ENCODE data around the gene CNOT1. TPM values are rescaled to one million over a fixed set of nuclear protein-coding genes. Genes with fewer than 3 reads are reported as not detected.
"Not testable (repeated sequence)": the region's sequence is repeated elsewhere in the genome, so short reads cannot be mapped to it uniquely, and the experiment has no call there.

Gene CNOT1
- total RNA-seq, 2 donors from 2014 or later, result 208 to 236 TPM

DNA sequence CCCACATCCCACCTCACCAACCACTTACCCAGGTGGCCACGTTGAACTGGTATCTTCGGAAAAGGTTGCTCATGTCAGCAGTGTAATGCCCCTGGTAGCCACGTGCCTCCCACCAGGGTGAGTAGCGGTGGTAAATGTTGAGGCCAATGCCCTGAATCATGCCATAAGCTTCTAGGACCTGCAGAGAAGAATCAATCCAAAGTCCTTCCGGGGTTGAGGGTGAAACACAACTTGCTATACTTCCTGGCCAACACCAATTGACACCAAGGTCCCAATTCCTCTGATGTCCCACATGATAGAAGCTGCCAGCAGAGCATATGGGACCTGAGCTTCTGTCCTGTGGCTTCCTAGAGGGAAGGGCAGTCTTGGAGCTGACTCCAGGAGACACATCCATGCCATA is 11.3 kb upstream of the CNOT1 start:
- intact Hi-C loops (cut with DNase I, micrococcal nuclease), result no loop called here
- no peak for DNase-seq

DNA sequence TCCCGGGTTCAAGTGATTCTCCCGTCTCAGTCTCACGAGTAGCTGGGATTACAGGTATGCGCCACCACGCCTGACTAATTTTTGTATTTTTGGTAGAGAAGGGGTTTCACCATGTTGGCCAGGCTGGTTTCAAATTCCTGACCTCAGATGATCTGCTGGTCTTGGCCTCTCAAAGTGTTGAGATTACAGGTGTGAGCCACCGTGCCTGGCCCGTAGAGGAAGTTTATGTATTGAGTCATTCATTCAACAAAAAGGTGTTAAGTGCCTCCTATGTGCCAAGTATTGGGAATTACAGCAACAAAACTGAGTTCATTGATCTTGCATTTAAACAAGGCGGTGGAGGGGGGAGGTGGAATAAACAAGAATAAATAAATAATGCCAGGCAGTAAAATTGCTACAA is 10.2 kb upstream of the CNOT1 start:
- DNase-seq, result no peak
- intact Hi-C loops (cut with DNase I, micrococcal nuclease), result no loop called here

More for the DNA sequence above, 11.3 kb upstream of the CNOT1 start:
- ATAC-seq, result no peak

DNA sequence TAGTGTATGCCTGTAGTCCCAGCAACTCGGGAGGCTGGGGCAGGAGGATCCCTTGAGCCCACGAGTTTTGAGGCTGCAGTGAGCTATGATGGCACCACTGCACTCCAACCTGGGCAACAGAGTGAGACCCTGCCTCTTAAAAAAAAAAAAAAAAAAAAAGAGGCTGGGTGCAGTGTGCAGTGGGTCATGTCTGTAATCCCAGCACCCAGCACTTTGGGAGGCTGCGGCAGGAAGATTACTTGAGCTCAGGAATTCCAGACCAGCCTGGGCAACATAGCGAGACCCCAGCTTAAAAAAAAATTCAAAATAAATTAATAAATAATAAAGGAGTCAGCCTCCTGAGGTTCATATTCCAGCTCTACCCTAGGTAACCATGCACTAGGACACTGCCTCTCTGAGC is 9.6 kb upstream of the CNOT1 start:
- DNase-seq (no peak), ATAC-seq (no peak)
- intact Hi-C loops (cut with DNase I, micrococcal nuclease), result no loop called here

More for the DNA sequence above, 10.2 kb upstream of the CNOT1 start:
- no peak for ATAC-seq

DNA sequence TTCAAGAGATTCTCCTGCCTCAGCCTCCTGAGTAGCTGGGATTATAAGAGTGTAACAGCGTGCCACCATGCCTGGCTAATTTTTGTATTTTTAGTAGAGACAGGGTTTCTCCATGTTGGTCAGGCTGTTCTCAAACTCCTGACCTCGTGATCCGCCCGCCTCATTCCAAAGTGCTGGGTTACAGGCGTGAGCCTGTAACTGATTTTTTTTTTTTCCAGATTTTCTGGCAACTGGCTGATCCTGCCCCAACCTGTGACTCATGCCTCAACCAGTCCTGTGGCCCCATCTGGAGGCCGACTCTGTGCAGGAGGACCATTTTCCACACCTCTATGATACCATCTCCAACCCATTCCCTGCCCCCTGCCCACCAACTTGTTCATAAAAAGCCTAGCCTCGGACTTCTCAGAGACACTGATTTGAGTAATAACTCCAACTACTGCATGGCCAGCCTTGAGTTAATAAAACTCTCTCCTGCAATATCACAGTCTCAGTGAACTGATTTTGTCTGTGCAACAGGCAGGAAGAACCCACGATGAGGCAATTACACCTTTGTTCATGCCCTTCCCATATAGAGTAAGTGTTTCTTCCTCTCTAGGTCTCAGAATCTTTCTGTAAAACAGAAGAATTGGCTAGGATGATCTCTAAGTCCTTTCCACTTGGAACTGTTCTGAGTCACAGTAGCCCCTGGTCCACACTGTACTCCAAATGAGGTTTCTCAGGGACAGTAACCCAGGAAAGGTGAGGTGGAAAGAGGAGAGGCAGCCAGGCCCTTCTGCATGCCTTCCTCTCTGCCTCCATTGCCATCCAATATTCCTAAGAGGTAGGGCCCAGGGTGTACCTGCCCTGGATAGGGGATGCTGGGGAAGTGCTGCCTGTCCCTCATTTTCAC is 8.8 kb upstream of the CNOT1 start:
- intact Hi-C loops (cut with DNase I, micrococcal nuclease), result no loop called here
- peak; percentile 45 to 48 for DNase-seq
- ATAC-seq, result peak; percentile 73

DNA sequence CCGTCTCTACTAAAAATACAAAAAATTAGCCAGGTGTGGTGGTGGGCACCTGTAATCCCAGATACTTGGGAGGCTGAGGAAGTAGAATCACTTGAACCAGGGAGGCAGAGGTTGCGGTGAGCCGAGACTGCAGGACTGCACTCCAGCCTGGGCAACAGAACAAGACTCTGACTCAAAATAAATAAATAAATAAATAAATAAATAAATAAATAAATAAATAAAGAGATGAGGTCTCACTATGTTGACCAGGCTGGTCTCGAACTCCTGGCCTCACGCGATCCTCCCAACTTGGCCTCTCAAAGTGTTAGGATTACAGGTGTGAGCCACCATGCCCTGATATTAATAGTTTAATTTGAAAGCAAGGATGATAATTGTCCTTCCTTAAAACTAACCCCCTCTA is 7.4 kb upstream of the CNOT1 start:
- ATAC-seq; DNase-seq; intact Hi-C loops (cut with DNase I, micrococcal nuclease): not testable (repeated sequence)

DNA sequence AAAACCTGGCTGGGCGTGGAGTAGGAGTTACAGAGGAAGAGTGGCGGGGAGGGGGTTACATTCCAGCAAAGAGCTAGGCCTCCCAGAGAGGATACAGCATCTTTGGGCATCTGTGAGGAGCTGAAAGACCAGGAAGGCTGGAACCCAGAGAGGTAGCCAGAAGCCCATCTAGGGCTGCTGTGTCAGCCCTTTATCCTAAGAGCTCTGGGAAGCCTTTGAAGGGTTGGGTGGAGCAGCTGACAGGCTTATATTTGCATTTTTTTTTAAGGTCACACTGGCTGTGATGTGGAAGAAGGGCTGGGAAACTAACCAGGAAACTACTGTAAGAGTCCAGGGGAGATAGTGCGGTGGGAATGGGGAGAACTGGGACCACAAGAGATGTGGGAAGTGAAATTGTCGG is 6.8 kb upstream of the CNOT1 start:
- intact Hi-C loops (cut with DNase I, micrococcal nuclease), result no loop called here
- ATAC-seq (peak; percentile 36), DNase-seq (no peak)

DNA sequence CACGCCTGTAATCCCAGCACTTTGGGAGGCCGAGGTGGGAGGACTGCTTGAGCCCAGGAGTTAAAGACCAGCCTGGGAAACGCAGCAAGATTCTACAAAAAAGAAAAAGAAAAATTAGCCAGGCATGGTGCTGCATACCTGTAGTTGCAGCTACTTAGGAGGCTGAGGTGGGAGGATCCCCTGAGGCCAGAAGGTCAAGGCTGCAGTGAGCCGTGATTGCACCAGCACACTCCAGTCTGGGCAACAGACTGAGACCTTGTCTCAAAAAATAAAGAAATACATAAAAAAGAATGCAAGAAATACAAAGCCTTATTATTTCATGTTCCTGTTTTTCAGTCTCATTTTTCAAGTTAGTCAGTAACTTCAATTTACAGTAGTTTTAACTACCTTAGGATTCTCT is 5.9 kb upstream of the CNOT1 start:
- ATAC-seq (no peak), DNase-seq (no peak)
- intact Hi-C loops (cut with DNase I, micrococcal nuclease), result no loop called here

DNA sequence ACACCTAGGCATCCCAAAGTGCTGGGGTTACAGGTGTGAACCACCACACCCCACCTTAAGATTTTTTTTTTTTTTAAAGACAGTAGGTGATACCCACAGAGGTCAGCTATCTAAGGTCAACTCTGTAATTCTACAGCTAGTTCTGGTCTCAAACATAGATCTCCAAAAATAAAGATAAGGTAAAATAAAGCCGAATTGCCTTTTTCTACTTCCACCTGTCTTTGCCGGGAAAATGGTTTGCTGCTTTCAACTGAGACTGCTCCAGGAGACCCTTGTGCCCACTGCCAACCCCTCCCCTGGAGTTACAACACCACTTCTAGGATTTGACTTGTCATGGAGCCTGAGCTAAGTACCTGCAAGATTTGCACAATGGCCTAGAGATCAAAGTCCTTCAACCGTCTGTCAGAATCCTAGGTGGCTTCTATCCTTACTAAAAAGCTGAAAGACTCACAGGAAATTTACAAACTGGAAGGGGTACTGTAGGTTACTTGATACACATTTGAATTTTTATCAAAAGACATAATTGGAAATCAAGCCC is 4.7 kb upstream of the CNOT1 start:
- intact Hi-C loops (cut with DNase I, micrococcal nuclease), result no loop called here
- no peak for ATAC-seq
- no peak for DNase-seq

DNA sequence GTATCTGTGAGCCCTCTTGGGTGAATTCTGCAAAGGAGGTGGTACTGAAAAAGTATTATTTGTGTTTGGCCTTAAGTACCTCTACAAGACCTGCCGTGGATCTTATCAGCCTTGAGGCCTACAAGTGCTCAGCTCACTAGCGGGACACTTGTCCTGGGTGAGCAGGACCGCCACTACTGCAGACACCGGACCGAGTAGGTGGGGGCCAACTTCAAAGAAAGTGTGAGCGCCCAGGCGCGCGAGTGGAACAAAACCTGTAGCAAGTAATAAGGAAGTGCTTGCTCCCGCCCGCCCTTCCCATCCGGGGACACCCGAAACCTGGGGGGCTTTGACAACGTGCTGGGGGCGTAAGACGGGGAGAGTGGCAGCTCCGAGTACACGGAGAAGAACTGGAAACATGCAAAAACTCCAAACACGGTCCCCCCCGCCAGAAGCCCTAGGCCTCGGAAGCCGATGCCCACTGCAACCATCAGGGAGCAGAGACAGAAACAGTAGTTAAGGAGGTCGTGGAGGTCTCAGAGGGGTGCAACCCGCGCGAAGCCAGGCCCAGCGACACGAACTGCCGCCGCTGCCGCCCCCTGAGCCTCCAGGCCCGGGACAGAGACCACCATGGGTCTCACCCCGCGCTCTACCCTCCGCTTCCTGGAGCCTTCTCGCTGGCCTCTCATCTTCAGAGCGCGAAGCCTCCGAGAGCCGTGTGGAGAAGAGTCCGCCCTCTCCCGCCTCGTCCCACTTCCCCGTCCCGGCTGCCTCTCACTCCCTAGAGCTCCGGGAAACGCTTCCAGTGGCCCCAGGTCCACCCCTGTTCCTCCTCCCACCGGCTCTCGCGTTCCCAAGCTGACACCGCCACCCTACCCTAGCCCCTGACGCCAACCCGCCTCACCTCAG is 537 bp downstream of the CNOT1 start:
- DNase-seq, result peak; percentile 82 to 84
- intact Hi-C loops (cut with DNase I, micrococcal nuclease), result loop anchor here in 1 of 2 donors (5.0 kb wide), 1 partner anchor 103 kb away; the partner anchor contains the start of gene GOT2
- peak; percentile 57 for ATAC-seq

DNA sequence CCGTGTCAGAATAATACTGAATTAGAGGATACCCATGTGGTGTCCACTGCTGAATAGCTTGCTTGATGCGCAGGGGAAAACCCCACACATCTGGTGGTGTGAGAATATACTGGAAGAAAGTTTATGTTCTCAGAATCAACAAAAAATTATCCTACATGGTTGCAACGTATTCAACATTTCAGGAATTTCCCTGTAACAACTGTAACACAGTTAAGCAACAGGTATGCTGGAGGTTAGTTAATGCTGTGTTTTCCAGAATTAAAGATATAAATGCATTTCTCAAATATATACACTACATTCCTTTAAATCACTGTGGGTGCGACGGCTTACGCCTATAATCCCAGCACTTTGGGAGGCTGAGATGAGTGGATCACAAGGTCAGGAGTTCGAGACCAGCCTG is 5.4 kb downstream of the CNOT1 start:
- ATAC-seq (no peak), DNase-seq (no peak)
- intact Hi-C loops (cut with DNase I, micrococcal nuclease), result no loop called here

DNA sequence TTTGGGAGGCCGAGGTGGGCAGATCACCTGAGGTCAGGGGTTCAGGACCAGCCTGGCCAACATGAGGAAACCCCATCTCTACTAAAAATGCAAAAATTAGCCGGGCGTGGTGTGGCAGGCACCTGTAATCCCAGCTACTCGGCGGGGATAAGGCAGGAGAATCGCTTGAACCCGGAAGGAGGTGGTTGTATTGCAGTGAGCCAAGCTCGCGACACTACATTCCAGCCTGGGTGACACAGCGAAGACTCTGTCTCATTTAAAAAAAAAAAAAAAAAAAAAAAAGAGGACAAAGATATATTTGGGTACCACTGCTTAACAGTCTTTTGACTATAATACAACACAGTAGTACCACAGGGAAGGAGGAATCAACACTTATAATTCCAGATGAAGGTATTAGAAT is 9.2 kb downstream of the CNOT1 start:
- DNase-seq, result no peak
- intact Hi-C loops (cut with DNase I, micrococcal nuclease), result no loop called here
- ATAC-seq, result no peak

DNA sequence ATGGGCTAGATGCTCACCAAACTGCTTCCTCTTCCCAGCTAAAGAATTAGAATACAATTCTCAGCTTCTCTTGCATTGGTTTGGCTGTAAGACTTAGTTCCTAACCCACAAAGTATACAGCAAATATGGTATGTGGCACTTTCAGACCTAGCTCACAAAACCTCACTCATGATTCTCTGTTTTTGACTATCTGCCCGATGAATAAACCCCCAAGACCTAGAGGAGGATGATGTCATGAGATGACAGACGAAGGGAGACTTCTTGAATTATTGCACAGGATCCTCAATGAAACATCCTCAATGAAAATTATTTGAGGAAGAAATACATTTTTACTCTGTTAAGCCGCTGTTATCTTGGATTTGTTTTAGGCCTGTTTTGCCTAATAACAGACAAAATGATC is 14.3 kb downstream of the CNOT1 start:
- no peak for DNase-seq
- intact Hi-C loops (cut with DNase I, micrococcal nuclease), result no loop called here

DNA sequence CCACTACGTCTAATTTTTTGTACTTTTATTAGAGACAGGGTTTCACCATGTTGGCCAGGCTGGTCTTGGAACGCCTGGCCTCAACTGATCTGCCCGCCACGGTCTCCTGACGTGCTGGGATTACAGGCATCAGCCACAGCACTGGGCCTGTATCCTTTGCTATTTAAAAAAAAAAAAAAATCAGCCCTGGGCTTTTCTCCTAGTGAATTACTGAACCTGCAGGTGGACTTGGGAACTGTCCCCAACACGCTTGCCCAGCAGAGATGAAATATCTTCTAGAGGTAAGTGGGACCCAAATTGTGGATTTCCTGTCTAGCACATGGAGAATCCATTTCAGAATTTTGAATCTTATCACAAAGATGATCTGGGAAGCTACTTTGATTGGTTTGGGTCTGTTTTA is 14.8 kb downstream of the CNOT1 start:
- ATAC-seq (no peak), DNase-seq (no peak)
- intact Hi-C loops (cut with DNase I, micrococcal nuclease), result no loop called here

More for the DNA sequence above, 14.3 kb downstream of the CNOT1 start:
- no peak for ATAC-seq

DNA sequence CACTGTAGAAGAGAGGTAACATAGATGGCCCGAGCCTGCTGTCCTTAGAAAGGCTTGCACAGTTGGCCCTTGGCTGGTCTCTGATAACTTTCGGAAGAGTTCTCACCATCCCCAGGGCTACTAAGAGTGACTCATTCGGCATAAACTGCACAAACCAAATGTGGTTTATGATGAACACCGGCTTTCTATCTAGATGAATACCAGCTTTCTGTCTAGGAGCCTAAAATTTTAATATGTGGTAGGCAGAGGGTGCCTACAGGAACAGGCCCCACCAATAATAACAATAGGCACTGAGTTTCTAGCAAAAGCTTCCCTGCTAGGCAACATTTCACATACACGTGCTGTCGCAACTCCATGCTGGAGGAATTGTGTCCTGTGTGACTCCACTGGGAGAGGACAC is 15.4 kb downstream of the CNOT1 start:
- ATAC-seq (no peak), DNase-seq (no peak)
- intact Hi-C loops (cut with DNase I, micrococcal nuclease), result no loop called here

DNA sequence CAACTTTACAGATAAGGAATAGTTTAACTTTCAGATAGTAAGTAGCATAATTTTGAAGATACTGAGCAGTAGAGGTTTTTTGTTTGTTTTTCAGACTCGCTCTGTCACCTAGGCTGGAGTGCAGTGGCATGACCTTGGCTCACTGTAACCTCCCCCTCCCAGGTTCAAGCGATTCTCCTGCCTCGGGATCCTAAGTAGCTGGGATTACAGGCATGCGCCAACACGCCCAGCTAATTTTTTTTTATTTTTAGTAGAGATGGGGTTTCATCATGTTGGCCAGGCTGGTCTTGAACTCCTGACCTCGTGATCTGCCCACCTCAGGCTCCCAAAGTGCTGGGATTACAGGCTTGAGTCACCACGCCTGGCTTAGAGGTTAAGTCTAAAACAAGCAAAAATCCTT is 16.7 kb downstream of the CNOT1 start:
- DNase-seq; ATAC-seq; intact Hi-C loops (cut with DNase I, micrococcal nuclease): not testable (repeated sequence)

DNA sequence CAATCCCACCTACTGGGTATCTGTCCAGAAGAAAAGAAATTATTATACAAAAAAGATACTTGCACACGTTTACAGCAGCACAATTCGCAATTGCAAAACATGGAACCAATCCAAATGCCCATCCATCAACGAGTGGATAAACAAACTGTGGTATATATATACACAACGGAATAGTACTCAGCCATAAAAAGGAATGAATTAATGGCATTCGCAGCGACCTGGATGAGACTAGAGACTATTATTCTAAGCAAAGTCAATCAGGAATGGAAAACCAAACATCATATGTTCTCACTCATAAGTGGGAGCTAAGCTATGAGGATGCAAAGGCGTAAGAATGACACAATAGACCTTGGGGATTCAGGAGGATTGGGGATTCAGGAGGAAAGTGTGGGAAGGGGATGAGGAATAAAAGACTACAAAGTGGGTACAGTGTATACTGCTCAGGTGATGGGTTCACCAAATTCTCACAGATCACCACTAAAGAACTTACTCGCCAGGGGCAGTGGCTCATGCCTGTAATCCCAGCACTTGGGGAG is 21.0 kb downstream of the CNOT1 start:
- ATAC-seq (no peak), DNase-seq (no peak)
- intact Hi-C loops (cut with DNase I, micrococcal nuclease), result no loop called here

DNA sequence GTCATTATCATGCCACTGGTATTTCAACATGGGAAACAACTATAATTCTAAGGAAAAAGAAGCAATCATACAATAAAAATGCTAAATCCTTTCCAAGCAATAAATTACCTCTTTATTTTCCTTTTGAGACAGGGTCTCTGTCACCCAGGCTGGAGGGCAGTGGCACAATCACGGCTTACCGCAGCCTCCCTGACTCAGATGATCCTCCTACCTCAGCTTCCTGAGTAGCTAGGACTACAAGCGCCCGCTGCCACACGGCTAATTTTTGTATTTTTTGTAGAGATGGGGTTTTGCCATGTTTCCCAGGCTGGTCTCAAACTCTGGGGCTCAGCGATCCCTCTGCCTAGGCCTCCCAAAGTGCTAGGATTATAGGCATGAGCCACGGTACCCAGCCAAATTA is 24.1 kb downstream of the CNOT1 start:
- ATAC-seq, result no peak
- DNase-seq, result no peak
- intact Hi-C loops (cut with DNase I, micrococcal nuclease), result no loop called here

DNA sequence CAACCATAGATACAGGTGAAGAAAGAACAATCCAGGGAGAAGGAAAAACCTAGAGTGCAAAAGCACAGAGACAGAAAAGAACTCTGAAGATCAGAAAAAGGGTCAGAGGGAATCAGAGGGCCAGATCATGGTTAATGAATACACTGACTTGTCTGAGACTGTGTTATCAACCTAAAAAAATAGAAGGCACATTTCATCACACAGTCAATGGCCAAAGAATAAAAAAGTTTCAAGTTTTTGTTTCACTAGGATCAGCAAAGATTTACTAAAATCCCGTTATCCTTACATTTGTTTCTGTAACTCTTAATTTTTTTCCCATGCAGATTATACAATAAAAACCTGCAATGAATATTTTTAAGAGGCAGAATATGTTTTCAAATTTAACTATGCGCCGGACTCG is 38.5 kb downstream of the CNOT1 start:
- DNase-seq (no peak), ATAC-seq (no peak)
- intact Hi-C loops (cut with DNase I, micrococcal nuclease), result no loop called here

DNA sequence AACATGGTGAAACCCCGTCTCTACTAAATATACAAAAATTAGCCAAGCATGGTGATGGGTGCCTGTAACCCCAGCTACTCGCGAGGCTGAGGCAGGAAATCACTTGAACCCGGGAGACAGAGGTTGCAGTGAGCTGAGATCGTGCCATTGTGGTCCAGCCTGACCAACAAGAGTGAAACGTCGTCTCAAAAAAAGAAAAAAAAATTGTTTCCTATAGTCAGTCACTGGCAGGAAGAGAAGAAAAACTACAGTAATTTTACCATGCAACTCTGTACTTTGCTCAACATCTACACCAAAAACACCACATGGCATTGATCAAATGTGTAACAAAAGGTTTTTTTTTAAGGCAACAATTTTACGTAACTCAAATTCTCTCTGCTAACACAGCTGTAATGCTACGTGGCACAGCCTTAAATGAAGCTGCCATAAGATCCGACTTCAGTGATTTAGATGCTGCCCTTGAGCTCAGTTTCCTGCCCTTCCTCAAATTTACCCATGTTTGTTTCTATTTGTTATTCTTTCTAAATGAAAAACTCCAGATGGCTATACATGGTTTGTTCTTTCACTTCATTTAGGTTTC is 40.2 kb downstream of the CNOT1 start:
- intact Hi-C loops (cut with DNase I, micrococcal nuclease), result no loop called here
- DNase-seq (no peak), ATAC-seq (no peak)

All from left colon (tissue), 2 donors.